ENCODE measurements around the gene AKIP1. TPM values are rescaled to one million over a fixed set of nuclear protein-coding genes. Genes with fewer than 3 reads are reported as not detected.

Gene AKIP1
- total and polyA plus RNA-seq, 2 donors = 16.2 to 22.6 TPM

DNA sequence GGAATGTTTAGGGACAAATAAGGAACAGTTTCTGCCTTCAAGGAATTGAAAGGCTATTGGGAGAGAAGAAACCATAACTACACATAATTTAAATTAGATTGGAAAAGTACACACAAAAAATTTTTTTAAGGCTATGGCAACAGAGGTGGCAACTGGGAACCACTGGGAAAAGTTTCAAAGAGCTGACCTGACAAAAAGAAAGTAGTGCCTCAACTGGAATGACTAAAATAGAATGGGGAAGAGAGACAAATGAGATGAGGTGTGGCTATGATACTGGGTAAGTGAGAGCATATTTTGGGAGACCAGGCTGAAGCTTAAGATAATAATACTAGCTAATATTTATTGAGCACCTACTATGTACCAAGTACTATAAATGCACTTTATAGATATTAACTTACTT lies 2.9 kb upstream of the AKIP1 start:
- Histone ChIP-seq H3K4me3 (ENCODE audit: low read length in 2 of 2) (no peak overlapping the region), H3K9me3 (ENCODE audit: control insufficient read depth in 2 of 2, insufficient read depth in 1 of 2, low read length in 1 of 2) (peaks cover 0 to 1% of the 10 kb centered on the region in 2 donors), H3K36me3 (ENCODE audit: control insufficient read depth in 2 of 2, insufficient read depth in 2 of 2, low read length in 1 of 2) (no peaks in the 10 kb centered on the region), H3K27ac (ENCODE audit: low read depth in 1 of 2, low read length in 1 of 2) (no peak overlapping the region), H3K4me1 (ENCODE audit: control insufficient read depth in 2 of 2, insufficient read depth in 2 of 2, low read length in 2 of 2) (peaks cover 0 to 12% of the 10 kb centered on the region in 2 donors), H3K27me3 (ENCODE audit: control insufficient read depth in 2 of 2, insufficient read depth in 1 of 2, low read length in 1 of 2) (peaks cover 0 to 18% of the 10 kb centered on the region in 2 donors)
- no peak for DNase-seq (ENCODE audit: low read depth in 6 of 9, low spot score in 9 of 9)

DNA sequence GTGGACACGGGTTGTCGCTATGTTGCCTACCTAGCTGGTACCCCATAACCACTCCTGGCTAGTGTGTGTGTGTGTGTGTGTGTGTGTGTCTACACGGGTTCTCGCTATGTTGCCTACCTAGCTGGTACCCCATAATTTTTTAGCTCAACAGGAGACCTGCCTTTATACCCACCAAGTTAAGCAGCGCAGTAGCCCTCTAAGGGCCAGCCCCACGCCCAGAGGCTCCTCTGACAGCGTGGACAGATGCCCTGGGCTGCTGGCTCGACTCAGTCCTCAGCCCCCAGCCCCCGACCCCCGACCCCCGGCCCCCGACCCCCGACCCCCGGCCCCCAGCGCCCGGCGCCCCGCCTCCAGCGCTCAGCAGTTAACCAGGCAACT lies 351 bp upstream of the AKIP1 start:
- WGBS = 3% methylated on average over 19 of the region's 19 CpGs
- Histone ChIP-seq H3K36me3 (ENCODE audit: control insufficient read depth in 2 of 2, insufficient read depth in 2 of 2, low read length in 1 of 2) (peaks cover 0 to 9% of the 10 kb centered on the region in 2 donors), H3K27me3 (ENCODE audit: control insufficient read depth in 2 of 2, insufficient read depth in 1 of 2, low read length in 1 of 2) (peaks cover 0 to 18% of the 10 kb centered on the region in 2 donors), H3K4me3 (ENCODE audit: low read length in 2 of 2) (peak overlapping the region; percentile 88 to 95), H3K9me3 (ENCODE audit: control insufficient read depth in 2 of 2, insufficient read depth in 1 of 2, low read length in 1 of 2) (peaks cover 0 to 1% of the 10 kb centered on the region in 2 donors), H3K4me1 (ENCODE audit: control insufficient read depth in 2 of 2, insufficient read depth in 2 of 2, low read length in 2 of 2) (peaks cover 0 to 28% of the 10 kb centered on the region in 2 donors), H3K27ac (ENCODE audit: low read depth in 1 of 2, low read length in 1 of 2) (no peak overlapping the region)
- DNase-seq (ENCODE audit: low read depth in 6 of 9, low spot score in 9 of 9) = peak in 1 of 9 donors; percentile 11

DNA sequence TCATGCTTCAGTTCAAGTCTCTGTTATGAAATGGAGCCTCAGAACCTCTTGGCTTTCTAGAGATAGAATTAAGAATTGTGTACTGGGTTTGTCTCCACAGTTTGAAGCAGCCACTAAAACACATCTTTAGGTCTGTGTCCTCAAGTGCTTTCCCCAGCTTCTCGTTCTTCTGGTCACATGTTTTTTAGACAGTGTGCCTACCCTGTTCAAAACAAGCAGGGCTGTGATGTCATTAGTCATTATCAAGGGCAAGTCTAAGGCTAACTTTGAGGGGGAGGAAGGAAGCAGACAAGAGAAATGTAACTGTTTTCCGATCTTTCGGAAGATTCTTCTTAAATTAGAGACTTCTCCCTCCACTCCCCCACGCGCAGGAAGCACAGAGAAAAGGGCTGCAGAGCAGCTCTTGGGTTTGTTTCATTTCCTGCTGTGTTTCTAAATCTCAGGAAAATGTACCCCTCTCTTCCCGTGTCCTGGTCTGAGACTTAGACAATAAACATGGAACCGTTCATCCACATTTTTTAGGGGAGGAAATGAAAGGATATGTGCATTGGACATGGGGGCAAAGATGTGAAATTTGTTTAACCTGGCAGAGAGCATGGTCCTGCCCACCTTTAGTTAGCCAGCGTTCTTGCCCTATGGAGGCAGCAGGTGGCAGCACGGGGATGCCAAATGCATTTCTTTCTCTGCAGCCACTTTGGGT lies 3.1 kb downstream of the AKIP1 start:
- H3K36me3 ChIP-seq (ENCODE audit: control insufficient read depth in 2 of 2, insufficient read depth in 2 of 2, low read length in 1 of 2) = peaks cover 19 to 39% of the 10 kb centered on the region in 2 donors
- DNase-seq (ENCODE audit: low read depth in 6 of 9, low spot score in 9 of 9) = peak in 7 of 9 donors; percentile 18 to 76 (median 45)
- peaks cover 0 to 13% of the 10 kb centered on the region in 2 donors for H3K27me3 ChIP-seq (ENCODE audit: control insufficient read depth in 2 of 2, insufficient read depth in 1 of 2, low read length in 1 of 2)
- H3K27ac ChIP-seq (ENCODE audit: low read depth in 1 of 2, low read length in 1 of 2) = peak overlapping the region; percentile 70 to 81
- H3K9me3 ChIP-seq (ENCODE audit: control insufficient read depth in 2 of 2, insufficient read depth in 1 of 2, low read length in 1 of 2) = peaks cover 0 to 1% of the 10 kb centered on the region in 2 donors
- WGBS = 7% methylated on average over 9 of the region's 9 CpGs
- H3K4me1 ChIP-seq (ENCODE audit: control insufficient read depth in 2 of 2, insufficient read depth in 2 of 2, low read length in 2 of 2) = peaks cover 0 to 31% of the 10 kb centered on the region in 2 donors
- peak overlapping the region; percentile 11 to 30 for H3K4me3 ChIP-seq (ENCODE audit: low read length in 2 of 2)

DNA sequence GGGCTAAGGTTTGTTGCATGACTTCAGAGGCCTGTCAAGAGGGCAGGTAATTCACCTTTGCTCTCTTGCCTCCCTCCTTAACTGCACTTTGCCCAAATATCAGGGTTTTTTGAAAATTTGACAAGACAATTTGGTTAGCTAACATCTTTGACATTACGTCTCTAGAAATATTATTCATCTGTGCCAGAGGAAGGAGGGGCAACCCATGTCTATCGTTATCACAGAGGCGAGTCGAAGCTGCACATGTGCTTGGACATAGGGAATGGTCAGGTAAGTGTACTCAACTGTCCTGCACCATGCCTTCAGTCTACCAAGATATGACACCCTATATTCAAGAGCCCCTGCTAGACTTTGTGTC lies 3.7 kb downstream of the AKIP1 start:
- WGBS = 91% methylated on average over 4 of the region's 4 CpGs
- Histone ChIP-seq H3K4me3 (ENCODE audit: low read length in 2 of 2) (peak overlapping the region in 1 of 2 donors; percentile 30), H3K4me1 (ENCODE audit: control insufficient read depth in 2 of 2, insufficient read depth in 2 of 2, low read length in 2 of 2) (peaks cover 0 to 31% of the 10 kb centered on the region in 2 donors)

DNA sequence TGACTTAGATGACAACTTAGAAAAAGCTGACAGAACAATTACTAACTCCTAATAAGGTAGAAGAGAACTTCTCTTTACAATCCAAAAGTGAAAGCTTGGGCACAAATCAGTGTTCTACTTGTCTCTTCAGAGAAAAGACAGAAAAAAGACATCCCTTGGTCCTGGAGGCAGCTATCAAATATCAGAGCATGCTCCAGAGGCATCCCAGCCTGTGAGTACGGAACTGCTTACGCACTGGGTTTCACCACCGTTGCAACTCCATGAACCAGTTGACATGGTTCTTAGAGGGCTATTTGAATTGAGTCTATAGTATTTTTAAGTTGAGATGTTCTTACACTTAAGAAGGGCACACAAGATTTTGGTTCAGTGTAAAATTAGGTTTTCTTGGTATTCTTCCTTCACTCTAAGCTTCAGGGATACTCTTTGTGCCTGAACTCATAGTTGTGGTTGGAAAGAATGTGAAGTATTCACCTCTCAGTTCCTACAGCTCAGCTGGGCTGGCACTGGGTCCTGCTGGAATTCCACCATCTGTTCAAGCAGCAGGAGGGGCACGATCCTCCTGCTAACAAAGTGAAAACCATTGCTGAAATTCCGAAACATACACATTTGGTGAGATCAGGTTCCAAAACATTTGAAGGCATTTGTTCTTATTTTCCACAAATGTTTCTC lies 6.3 kb downstream of the AKIP1 start:
- Histone ChIP-seq H3K27ac (ENCODE audit: low read depth in 1 of 2, low read length in 1 of 2) (peak overlapping the region in 1 of 2 donors; percentile 52), H3K36me3 (ENCODE audit: control insufficient read depth in 2 of 2, insufficient read depth in 2 of 2, low read length in 1 of 2) (peaks cover 35 to 68% of the 10 kb centered on the region in 2 donors), H3K4me3 (ENCODE audit: low read length in 2 of 2) (no peak overlapping the region), H3K4me1 (ENCODE audit: control insufficient read depth in 2 of 2, insufficient read depth in 2 of 2, low read length in 2 of 2) (peaks cover 0 to 22% of the 10 kb centered on the region in 2 donors), H3K27me3 (ENCODE audit: control insufficient read depth in 2 of 2, insufficient read depth in 1 of 2, low read length in 1 of 2) (no peaks in the 10 kb centered on the region), H3K9me3 (ENCODE audit: control insufficient read depth in 2 of 2, insufficient read depth in 1 of 2, low read length in 1 of 2) (no peaks in the 10 kb centered on the region)
- WGBS = 92% methylated on average over 5 of the region's 5 CpGs
- no peak for DNase-seq (ENCODE audit: low read depth in 6 of 9, low spot score in 9 of 9)

More for the DNA sequence above, 3.7 kb downstream of the AKIP1 start:
- peaks cover 0 to 9% of the 10 kb centered on the region in 2 donors for H3K27me3 ChIP-seq (ENCODE audit: control insufficient read depth in 2 of 2, insufficient read depth in 1 of 2, low read length in 1 of 2)
- H3K36me3 ChIP-seq (ENCODE audit: control insufficient read depth in 2 of 2, insufficient read depth in 2 of 2, low read length in 1 of 2) = peaks cover 19 to 42% of the 10 kb centered on the region in 2 donors
- no peak for DNase-seq (ENCODE audit: low read depth in 6 of 9, low spot score in 9 of 9)
- peak overlapping the region in 1 of 2 donors; percentile 70 for H3K27ac ChIP-seq (ENCODE audit: low read depth in 1 of 2, low read length in 1 of 2)
- peaks cover 0 to 1% of the 10 kb centered on the region in 2 donors for H3K9me3 ChIP-seq (ENCODE audit: control insufficient read depth in 2 of 2, insufficient read depth in 1 of 2, low read length in 1 of 2)

DNA sequence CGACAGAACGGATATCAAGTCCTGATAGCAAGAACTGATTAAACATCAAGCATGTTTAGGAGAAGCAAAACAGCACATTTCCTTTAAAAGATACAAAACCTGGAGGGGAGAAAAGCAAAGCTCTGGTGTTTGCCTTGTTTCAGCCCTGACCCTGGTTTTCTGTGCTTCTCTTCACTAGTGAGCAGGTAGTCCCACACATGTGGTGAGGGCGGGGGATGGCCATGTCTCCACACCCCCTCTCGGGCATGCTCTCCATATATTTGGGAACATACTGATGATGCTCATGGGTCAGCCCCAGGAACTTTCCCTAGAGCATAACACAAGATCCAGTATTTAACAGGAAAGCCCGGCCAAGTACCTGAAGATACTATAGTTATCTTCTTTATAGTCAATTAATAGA lies 11.7 kb downstream of the AKIP1 start:
- Histone ChIP-seq H3K4me3 (ENCODE audit: low read length in 2 of 2) (no peak overlapping the region), H3K4me1 (ENCODE audit: control insufficient read depth in 2 of 2, insufficient read depth in 2 of 2, low read length in 2 of 2) (no peaks in the 10 kb centered on the region), H3K36me3 (ENCODE audit: control insufficient read depth in 2 of 2, insufficient read depth in 2 of 2, low read length in 1 of 2) (peaks cover 38 to 75% of the 10 kb centered on the region in 2 donors), H3K27ac (ENCODE audit: low read depth in 1 of 2, low read length in 1 of 2) (no peak overlapping the region), H3K27me3 (ENCODE audit: control insufficient read depth in 2 of 2, insufficient read depth in 1 of 2, low read length in 1 of 2) (no peaks in the 10 kb centered on the region), H3K9me3 (ENCODE audit: control insufficient read depth in 2 of 2, insufficient read depth in 1 of 2, low read length in 1 of 2) (no peaks in the 10 kb centered on the region)
- DNase-seq (ENCODE audit: low read depth in 6 of 9, low spot score in 9 of 9) = no peak
- WGBS = 96% methylated on average over 5 of the region's 5 CpGs

DNA sequence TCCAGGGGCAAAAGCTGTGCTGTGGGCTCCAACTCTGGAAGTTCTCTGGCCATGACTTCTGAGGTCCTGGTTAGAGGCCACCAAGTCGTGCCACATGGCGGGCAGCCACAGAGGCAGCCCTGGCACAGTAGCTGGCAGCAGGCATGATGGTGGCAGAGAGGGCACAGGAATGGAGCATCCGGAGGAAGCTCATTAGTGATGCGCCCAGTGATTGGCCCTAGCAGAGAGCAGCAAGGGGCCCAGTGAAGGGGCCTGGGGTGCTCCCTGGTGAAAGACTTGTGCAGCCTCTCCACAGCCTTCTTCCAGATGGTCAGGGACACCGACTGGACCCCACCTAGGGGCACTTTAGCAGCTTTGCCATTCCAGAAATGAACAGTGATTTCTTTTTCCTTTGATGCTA lies 14.7 kb downstream of the AKIP1 start:
- Histone ChIP-seq H3K27ac (ENCODE audit: low read depth in 1 of 2, low read length in 1 of 2) (no peak overlapping the region), H3K4me3 (ENCODE audit: low read length in 2 of 2) (no peak overlapping the region), H3K4me1 (ENCODE audit: control insufficient read depth in 2 of 2, insufficient read depth in 2 of 2, low read length in 2 of 2) (peaks cover 0 to 4% of the 10 kb centered on the region in 2 donors), H3K36me3 (ENCODE audit: control insufficient read depth in 2 of 2, insufficient read depth in 2 of 2, low read length in 1 of 2) (peaks cover 21 to 47% of the 10 kb centered on the region in 2 donors), H3K27me3 (ENCODE audit: control insufficient read depth in 2 of 2, insufficient read depth in 1 of 2, low read length in 1 of 2) (no peaks in the 10 kb centered on the region), H3K9me3 (ENCODE audit: control insufficient read depth in 2 of 2, insufficient read depth in 1 of 2, low read length in 1 of 2) (no peaks in the 10 kb centered on the region)
- no peak for DNase-seq (ENCODE audit: low read depth in 6 of 9, low spot score in 9 of 9)
- WGBS = 95% methylated on average over 5 of the region's 5 CpGs

DNA sequence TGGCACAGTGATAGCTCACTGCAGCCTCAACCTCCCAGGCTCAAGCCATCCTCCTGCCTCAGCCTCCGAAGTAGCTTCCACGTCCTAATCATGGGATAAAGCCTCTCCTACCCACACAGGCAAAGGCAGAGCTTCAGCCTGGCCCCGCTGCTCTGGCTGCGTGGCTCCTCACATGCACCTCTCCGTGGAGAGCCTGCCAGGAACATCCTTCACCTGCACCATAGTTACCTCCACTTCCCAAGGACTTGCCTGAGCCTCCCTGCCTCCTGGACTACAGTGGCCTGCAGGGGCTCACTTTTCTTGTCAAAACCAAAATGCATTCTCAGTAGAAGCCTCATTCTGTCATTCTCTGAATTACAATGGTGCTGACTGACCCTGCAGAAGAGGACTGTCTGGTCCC lies 15.2 kb downstream of the AKIP1 start:
- no peak for DNase-seq (ENCODE audit: low read depth in 6 of 9, low spot score in 9 of 9)
- H3K9me3 ChIP-seq (ENCODE audit: control insufficient read depth in 2 of 2, insufficient read depth in 1 of 2, low read length in 1 of 2) = no peaks in the 10 kb centered on the region
- no peak overlapping the region for H3K27ac ChIP-seq (ENCODE audit: low read depth in 1 of 2, low read length in 1 of 2)
- H3K4me3 ChIP-seq (ENCODE audit: low read length in 2 of 2) = no peak overlapping the region
- H3K27me3 ChIP-seq (ENCODE audit: control insufficient read depth in 2 of 2, insufficient read depth in 1 of 2, low read length in 1 of 2) = no peaks in the 10 kb centered on the region
- H3K36me3 ChIP-seq (ENCODE audit: control insufficient read depth in 2 of 2, insufficient read depth in 2 of 2, low read length in 1 of 2) = peaks cover 20 to 42% of the 10 kb centered on the region in 2 donors
- H3K4me1 ChIP-seq (ENCODE audit: control insufficient read depth in 2 of 2, insufficient read depth in 2 of 2, low read length in 2 of 2) = peaks cover 0 to 4% of the 10 kb centered on the region in 2 donors
- WGBS = 88% methylated on average over 5 of the region's 5 CpGs

DNA sequence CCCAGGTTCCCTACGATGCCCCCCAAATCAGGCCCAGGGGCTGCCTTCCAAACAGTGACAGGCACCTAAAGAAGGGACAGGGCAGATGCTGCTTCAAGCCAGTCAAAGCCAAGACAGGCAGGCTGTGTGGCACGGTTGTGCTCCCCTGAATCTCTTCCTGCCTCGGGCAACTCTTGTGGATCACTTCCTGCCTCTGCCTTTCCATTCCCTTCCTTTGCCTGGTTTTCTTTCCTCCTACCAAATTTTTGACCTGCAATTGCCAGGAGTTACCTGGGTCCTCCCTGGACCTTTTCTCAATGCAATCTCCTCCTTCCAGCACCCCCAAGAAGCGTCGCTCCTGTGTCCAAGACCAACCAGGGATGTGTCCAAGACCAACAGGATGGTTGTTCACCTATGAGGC lies 16.2 kb downstream of the AKIP1 start:
- WGBS = 97% methylated on average over 5 of the region's 5 CpGs
- Histone ChIP-seq H3K27me3 (ENCODE audit: control insufficient read depth in 2 of 2, insufficient read depth in 1 of 2, low read length in 1 of 2) (no peaks in the 10 kb centered on the region), H3K9me3 (ENCODE audit: control insufficient read depth in 2 of 2, insufficient read depth in 1 of 2, low read length in 1 of 2) (no peaks in the 10 kb centered on the region), H3K4me1 (ENCODE audit: control insufficient read depth in 2 of 2, insufficient read depth in 2 of 2, low read length in 2 of 2) (peaks cover 0 to 4% of the 10 kb centered on the region in 2 donors), H3K27ac (ENCODE audit: low read depth in 1 of 2, low read length in 1 of 2) (no peak overlapping the region), H3K36me3 (ENCODE audit: control insufficient read depth in 2 of 2, insufficient read depth in 2 of 2, low read length in 1 of 2) (peaks cover 13 to 32% of the 10 kb centered on the region in 2 donors), H3K4me3 (ENCODE audit: low read length in 2 of 2) (no peak overlapping the region)
- no peak for DNase-seq (ENCODE audit: low read depth in 6 of 9, low spot score in 9 of 9)
